GM18502 (cell line): ENCODE data around the gene LAMTOR5.
"Not testable (repeated sequence)": the region's sequence is repeated elsewhere in the genome, so short reads cannot be mapped to it uniquely, and the experiment has no call there.

ENCODE experiments used
- ATAC-seq: cut with Tn5 transposase; IDR thresholded peaks from one replicate; pipeline ENCODE4 v1.9.1; 2021; ENCODE audit warnings: mild to moderate bottlenecking; ENCODE audit not compliant: unreplicated experiment, poor library complexity

LAMTOR5 gene

GRCh38 chr1:110407260-110408210 is at the start of gene LAMTOR5:
LAMTOR5 (minus strand) TSS chr1:110407694; CDS start chr1:110407620, 74 bp downstream.
- peak; percentile 82 for ATAC-seq

GRCh38 chr1:110457206-110457605 is 49.7 kb upstream of the LAMTOR5 start:
- ATAC-seq = no peak

DNA sequence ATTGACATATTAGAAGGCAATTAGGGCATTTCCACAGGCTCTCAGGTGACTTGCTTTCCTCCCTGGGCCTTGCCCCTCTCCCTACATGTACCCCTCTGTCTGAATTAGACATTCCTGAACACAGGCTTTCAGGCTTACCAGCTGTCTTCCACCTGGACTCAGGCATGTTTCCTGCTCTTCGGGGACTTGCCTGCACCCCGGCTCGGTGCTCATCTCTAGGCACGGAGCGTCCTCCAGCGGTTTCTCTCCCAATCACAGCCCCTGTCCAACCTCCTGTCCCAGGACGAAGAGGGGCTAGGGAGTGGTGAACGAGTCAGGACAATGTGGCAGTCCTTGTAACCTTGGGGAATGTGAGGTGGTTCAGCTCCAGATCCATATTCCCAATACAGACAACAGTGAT is 47.7 kb upstream of the LAMTOR5 start:
- no peak for ATAC-seq

DNA sequence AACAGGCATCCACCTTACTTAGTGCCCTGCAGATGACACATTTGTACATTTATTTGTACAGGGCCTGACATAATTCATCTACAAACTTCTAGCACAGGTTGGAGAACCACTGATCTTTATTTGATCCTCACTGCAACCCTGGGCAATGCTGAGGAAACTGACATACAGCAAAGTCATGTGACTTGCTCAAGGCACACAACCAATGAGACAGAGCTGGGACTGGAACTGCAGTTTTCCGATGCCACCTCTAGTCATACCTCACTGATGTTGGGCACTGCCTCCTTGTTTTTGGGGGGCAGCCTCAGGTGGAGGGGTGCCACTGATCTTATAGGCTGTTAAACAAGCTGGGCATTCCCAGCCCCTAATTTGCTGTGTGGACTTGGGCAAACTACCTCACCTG is 46.8 kb upstream of the LAMTOR5 start:
- ATAC-seq = no peak

GRCh38 chr1:110453829-110454228 is 46.3 kb upstream of the LAMTOR5 start:
- no peak for ATAC-seq

GRCh38 chr1:110452330-110452729 is 44.8 kb upstream of the LAMTOR5 start:
- ATAC-seq = no peak

- ATAC-seq = no peak
These were observed 43.4 kb upstream of the LAMTOR5 start, which contains the start of gene PROK1 for GRCh38 chr1:110450929-110451328. PROK1 (plus strand) TSS chr1:110451149; CDS start chr1:110451217, 68 bp downstream.

GRCh38 chr1:110449661-110450651 is 42.5 kb upstream of the LAMTOR5 start:
- ATAC-seq = no peak

DNA sequence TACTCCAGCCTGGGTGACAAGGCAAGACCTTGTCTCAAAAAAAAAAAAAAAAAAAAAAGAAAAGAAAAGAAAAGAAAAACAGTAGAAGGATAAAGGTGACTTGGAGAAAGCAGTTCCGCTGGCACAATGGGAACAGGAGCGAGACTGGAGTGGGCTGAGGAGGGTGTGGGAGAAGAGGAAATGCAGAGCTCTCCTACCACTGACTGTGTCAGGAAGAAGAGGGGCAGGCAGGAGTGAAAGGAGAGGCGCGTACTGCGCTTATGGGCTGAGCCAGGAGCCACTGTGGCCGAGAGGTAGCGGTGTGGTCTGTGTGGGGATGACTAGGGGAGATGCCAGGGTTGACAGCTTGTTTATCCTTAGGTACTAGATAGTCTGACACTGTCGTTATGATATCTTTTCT is 37.1 kb upstream of the LAMTOR5 start:
- no peak for ATAC-seq

GRCh38 chr1:110443451-110443850 is 36.0 kb upstream of the LAMTOR5 start:
- no peak for ATAC-seq

DNA sequence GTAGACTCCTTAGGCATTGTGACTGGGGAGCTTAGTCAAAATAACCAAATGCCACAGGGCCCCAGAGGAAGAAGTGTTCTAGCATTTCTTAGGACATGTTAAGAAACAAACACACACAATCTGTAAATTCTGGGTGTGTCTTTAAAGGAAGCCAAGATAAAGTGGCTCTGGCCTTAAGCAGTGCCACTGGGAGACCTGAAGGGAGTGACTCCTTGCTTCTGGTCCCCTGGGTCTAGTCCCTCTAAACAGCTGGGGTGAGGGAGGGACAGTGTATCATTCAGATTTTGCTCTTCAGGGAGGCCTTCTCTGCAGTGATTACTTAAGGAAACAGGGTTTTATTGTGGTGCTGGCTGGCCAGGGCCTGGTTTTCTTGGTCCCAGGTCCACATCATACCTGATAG is 34.4 kb upstream of the LAMTOR5 start:
- ATAC-seq = no peak

DNA sequence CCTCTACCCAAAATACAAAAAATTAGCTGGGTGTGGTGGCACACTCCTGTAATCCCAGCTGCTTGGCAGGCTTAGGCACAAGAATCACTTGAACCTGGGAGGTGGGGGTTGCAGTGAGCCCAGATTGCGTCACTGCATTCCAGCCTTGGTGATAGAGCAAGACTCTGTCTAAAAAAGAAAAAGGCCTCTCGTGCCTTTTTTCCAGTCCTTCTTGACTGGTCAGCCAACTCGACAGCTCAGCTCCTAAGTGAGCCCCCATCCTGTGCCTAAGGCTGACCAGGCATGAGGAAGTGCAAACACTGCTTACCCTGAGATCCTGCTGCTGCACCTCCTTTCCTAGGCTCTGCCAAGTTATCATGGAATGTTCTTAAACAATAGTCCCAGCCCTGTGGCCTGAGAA is 33.4 kb upstream of the LAMTOR5 start:
- no peak for ATAC-seq

DNA sequence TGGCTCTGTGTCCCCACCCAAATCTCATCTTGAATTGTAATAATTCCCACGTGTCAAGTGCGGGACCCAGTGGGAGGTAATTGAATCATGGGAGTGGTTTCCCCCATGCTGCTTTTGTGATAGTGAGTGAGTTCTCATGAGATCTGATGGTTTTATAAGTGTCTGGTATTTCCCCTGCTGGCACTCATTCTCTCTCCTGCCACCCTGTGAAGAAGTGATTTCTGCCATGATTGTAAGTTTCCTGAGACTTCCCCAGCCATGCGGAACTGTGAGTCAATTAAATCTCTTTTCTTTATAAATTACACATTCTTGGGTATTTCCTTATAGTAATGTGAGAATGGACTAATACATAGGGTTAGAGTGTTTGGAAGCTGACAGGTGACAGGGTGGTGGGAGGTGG is 32.4 kb upstream of the LAMTOR5 start:
- not testable (repeated sequence) for ATAC-seq

GRCh38 chr1:110438893-110439292 is 31.4 kb upstream of the LAMTOR5 start:
- ATAC-seq = no peak

DNA sequence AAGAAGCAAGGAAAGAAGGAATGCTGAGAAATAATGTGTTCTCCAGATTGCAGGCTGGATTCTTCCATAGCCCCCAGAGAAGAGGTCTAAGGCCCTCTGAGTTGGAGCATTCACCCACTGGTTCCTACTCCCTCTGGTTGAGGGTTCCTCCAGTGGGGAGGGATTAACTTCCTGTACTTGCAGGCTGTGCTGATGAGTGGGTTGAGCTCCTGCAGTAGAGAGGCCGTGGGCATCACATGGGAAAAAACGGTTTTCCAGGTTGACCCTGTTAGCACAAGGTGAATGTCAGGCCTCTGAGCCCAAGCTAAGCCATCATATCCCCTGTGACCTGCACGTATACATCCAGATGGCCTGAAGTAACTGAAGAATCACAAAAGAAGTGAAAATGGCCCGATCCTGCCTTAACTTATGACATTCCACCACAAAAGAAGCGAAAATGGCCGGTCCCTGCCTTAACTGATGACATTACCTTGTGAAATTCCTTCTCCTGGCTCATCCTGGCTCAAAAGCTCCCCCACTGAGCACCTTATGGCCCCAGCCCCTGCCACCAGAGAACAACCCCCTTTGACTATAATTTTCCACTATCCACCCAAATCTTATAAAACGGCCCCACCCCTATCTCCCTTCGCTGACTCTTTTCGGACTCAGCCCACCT is 30.3 kb upstream of the LAMTOR5 start:
- not testable (repeated sequence) for ATAC-seq

DNA sequence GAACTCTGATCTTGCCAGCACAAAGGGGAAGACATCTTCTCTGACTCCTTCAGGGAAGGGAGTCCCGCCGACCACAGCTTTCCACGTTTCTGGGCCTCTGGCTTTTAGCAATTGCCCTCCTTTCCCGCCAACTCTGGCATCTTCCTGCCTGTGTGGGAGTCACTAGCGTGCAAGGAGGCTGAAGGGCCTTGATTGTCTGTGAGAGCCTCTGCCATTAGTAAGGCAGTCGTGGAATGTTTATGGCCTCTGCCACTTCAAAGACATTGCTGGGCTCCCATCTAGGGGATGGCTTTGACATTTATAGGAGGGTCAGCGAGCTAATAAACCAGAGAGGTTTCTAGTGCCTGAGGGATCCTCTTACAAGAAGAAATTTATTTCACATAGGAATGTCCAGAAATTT is 29.1 kb upstream of the LAMTOR5 start:
- ATAC-seq = no peak

DNA sequence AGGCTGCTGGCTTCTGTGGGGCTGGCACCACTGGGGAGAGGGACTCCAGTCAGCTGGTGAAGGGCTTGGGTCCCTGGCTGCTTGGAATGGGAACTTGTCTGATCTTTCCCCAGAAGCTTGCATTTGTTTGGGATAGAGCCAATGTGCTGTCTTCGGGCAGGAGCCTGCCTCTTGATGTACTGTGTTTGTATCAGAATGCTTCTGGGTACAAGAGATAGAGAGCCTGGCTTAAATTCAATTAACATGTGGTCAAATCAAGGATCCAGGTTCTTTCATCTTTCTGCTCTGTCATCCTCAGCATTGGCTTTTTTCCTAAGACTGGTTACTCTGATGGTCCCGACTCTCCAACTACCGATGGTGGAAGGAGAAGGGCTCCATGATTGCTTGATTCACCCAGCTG is 27.5 kb upstream of the LAMTOR5 start:
- ATAC-seq = no peak

GRCh38 chr1:110433803-110434202 is 26.3 kb upstream of the LAMTOR5 start:
- no peak for ATAC-seq

DNA sequence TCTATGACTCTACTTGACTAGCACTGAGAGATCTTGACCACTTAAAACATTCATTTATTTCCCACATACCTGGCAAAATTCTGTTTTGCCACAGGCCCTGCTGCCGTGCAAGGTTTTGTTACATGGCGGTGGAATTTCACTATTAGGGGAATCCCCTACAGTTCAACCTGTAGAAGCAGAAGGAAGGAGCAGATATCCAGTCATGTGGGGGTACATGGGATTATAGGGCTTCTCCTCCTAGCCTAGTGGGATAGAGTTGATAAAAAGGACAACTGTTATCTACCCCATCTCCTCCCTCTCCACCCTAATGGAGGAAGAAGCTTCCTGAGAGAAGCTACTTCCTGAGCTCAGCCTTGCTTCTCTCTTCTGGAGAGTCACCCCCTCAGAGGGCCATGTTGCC is 25.7 kb upstream of the LAMTOR5 start:
- no peak for ATAC-seq

DNA sequence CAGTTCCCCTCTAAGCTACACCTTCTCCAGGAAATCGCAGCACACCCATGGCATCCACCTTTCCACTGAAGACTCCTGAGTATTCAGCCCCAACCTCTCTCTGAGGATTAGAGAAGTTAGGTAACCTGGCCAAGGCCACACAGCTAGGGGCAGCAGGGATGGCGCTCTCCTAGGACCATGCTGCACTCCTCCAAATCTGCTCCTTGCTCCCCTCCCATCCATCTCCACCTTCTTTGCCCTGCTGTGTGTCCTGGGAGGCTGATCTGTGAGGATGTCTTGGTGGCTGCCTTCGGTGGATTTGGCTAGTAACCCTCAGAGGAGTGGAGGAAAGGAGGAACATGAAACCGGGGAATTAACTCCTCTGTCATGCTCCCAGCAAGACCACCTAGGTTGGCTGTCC is 23.4 kb upstream of the LAMTOR5 start:
- ATAC-seq = no peak
